H1 (cell line): ENCODE data around the gene CCDC152. TPM values are rescaled to one million over a fixed set of nuclear protein-coding genes. Genes with fewer than 3 reads are reported as not detected.

Experiments used
- CTCF ChIA-PET: fragments of 300-600 bp; sonication (Branson Sonifier 250); formaldehyde crosslinking; loops from one replicate; lab custom pipeline; 2021; ENCODE audit not compliant: partially characterized antibody; lab: Charles Lee
- POLR2A ChIA-PET: fragments of 300-600 bp; sonication (Branson Sonifier 250); formaldehyde crosslinking; loops from one replicate; lab custom pipeline; 2021; ENCODE audit warnings: inconsistent platforms; ENCODE audit not compliant: partially characterized antibody; lab: Charles Lee
- DNase-seq, 2 experiments: peaks; one replicate each; pipeline versions ENCODE4 v3.0.0 to v3.0.0-alpha.2; 2010 to 2022; ENCODE audit warnings: low spot score in 2 of 2, low read depth in 1 of 2, mixed read lengths in 1 of 2
- FAIRE-seq: peaks from 2 replicates; lab custom pipeline; 2011; peaks lifted over from hg19 to GRCh38; lab: Jason Lieb, UNC
- H2AFZ ChIP-seq: 2 replicates; pipeline ENCODE4 v1.8.1; 2012; ENCODE audit warnings: low read length, inconsistent platforms
- H2AK5ac ChIP-seq: 2 replicates; pipeline ENCODE4 v1.6.1; 2013; ENCODE audit warnings: low read depth, low read length
- H2BK120ac ChIP-seq: replicated peaks from 2 replicates; pipeline ENCODE3; 2013; ENCODE audit warnings: low read depth, low read length, inconsistent platforms
- H2BK12ac ChIP-seq: 2 replicates; pipeline ENCODE4 v1.6.1; 2013; ENCODE audit warnings: low read depth, low read length
- H2BK15ac ChIP-seq: 2 replicates; pipeline ENCODE4 v1.6.1; 2013; ENCODE audit warnings: low read length
- H2BK20ac ChIP-seq: 2 replicates; pipeline ENCODE4 v1.6.1; 2013; ENCODE audit warnings: low read length
- H2BK5ac ChIP-seq: 2 replicates; pipeline ENCODE4 v1.6.1; 2013; ENCODE audit warnings: low read depth, low read length
- H3K14ac ChIP-seq: 2 replicates; pipeline ENCODE4 v1.6.1; 2013; ENCODE audit warnings: inconsistent platforms; ENCODE audit not compliant: insufficient read length
- H3K18ac ChIP-seq: 2 replicates; pipeline ENCODE4 v1.6.1; 2013; ENCODE audit warnings: low read length; ENCODE audit errors: extremely low read depth
- H3K23ac ChIP-seq: 2 replicates; pipeline ENCODE4 v1.6.1; 2013; ENCODE audit warnings: inconsistent platforms; ENCODE audit not compliant: insufficient read length
- H3K23me2 ChIP-seq: 2 replicates; pipeline ENCODE4 v1.6.1; 2013; ENCODE audit warnings: low read depth, low read length
- H3K27ac ChIP-seq: 2 replicates; pipeline ENCODE4 v1.6.1; 2011; ENCODE audit warnings: low read depth, low read length, inconsistent platforms
- H3K27me3 ChIP-seq, 4 experiments: replicated peaks in 1 of 4; 1 replicate in 1 of 4; 2 replicates in 3 of 4; pipeline versions ENCODE4 v1.6.1 to v1.8.1; 2011 to 2013; ENCODE audit warnings: low read length in 3 of 4, mild to moderate bottlenecking in 3 of 4, inconsistent platforms in 2 of 4, mixed read lengths in 2 of 4, moderate library complexity in 1 of 4; ENCODE audit not compliant: control insufficient read depth in 3 of 4, insufficient read depth in 3 of 4; ENCODE audit errors: extremely low read depth in 1 of 4
- H3K36me3 ChIP-seq, 4 experiments: 2 replicates each; pipeline versions ENCODE4 v1.6.1 to v1.8.1; 2011 to 2013; ENCODE audit warnings: mild to moderate bottlenecking in 4 of 4, low read length in 3 of 4, moderate library complexity in 2 of 4, control low read depth in 1 of 4, inconsistent platforms in 1 of 4; ENCODE audit not compliant: insufficient read depth in 4 of 4, control insufficient read depth in 2 of 4
- H3K4ac ChIP-seq: replicated peaks from 2 replicates; pipeline ENCODE3; 2013; ENCODE audit warnings: low read length, low read depth, mixed read lengths, inconsistent platforms; ENCODE audit not compliant: insufficient read length
- H3K4me1 ChIP-seq, 4 experiments: replicated peaks in 1 of 4; 1 replicate in 1 of 4; 2 replicates in 3 of 4; pipeline versions ENCODE4 v1.6.1 to v1.8.1; 2011 to 2013; ENCODE audit warnings: low read length in 3 of 4, inconsistent platforms in 2 of 4, mixed read lengths in 1 of 4; ENCODE audit not compliant: insufficient read depth in 4 of 4, control insufficient read depth in 3 of 4
- H3K4me2 ChIP-seq, 2 experiments: 2 replicates each; pipeline versions ENCODE4 v1.6.1 to v1.8.1; 2011 to 2013; ENCODE audit warnings: low read depth in 2 of 2, low read length in 2 of 2, control low read depth in 1 of 2, inconsistent platforms in 1 of 2, mild to moderate bottlenecking in 1 of 2; ENCODE audit not compliant: insufficient read depth in 1 of 2
- H3K4me3 ChIP-seq, 4 experiments: fragments of 200-600, 300-600 bp in 1 of 4; sonication (generic), shearing (Covaris generic), sonication (Bioruptor Twin) in 1 of 4; 2 replicates each; pipeline versions ENCODE4 v1.5.1 to v1.8.1; 2011 to 2016; ENCODE audit warnings: low read length in 4 of 4, low read depth in 3 of 4, control low read depth in 2 of 4, inconsistent platforms in 2 of 4, mild to moderate bottlenecking in 2 of 4, mixed read lengths in 1 of 4, moderate library complexity in 1 of 4; ENCODE audit not compliant: insufficient read depth in 2 of 4; ENCODE audit errors: extremely low read depth in 1 of 4
- H3K56ac ChIP-seq: replicated peaks from 2 replicates; pipeline ENCODE3; 2013; ENCODE audit warnings: low read depth, mild to moderate bottlenecking, mixed read lengths, low read length, inconsistent platforms; ENCODE audit not compliant: insufficient read length
- H3K79me1 ChIP-seq: 2 replicates; pipeline ENCODE4 v1.6.1; 2013; ENCODE audit warnings: low read depth, low read length, control low read depth
- H3K79me2 ChIP-seq, 2 experiments: 2 replicates each; pipeline versions ENCODE4 v1.6.1 to v1.8.1; 2012 to 2013; ENCODE audit warnings: low read length in 2 of 2, mild to moderate bottlenecking in 2 of 2, inconsistent platforms in 1 of 2; ENCODE audit not compliant: insufficient read depth in 2 of 2, control insufficient read depth in 1 of 2
- H3K9ac ChIP-seq, 4 experiments: replicated peaks in 1 of 4; 1 replicate in 1 of 4; 2 replicates in 3 of 4; pipeline versions ENCODE4 v1.6.1 to v1.8.1; 2011 to 2013; ENCODE audit warnings: low read depth in 3 of 4, low read length in 3 of 4, control low read depth in 2 of 4, mild to moderate bottlenecking in 2 of 4, moderate library complexity in 2 of 4, inconsistent platforms in 1 of 4; ENCODE audit errors: extremely low read depth in 1 of 4
- H3K9me3 ChIP-seq, 2 experiments: 2 replicates each; pipeline versions ENCODE4 v1.6.1 to v1.8.1; 2012 to 2013; ENCODE audit warnings: mild to moderate bottlenecking in 2 of 2, moderate library complexity in 2 of 2, control low read depth in 1 of 2, inconsistent platforms in 1 of 2, low read depth in 1 of 2, low read length in 1 of 2, mixed read lengths in 1 of 2; ENCODE audit not compliant: insufficient read depth in 2 of 2
- H4K20me1 ChIP-seq, 2 experiments: replicated peaks in 1 of 2; 2 replicates each; pipeline versions ENCODE3 to v1.8.1; 2011 to 2013; ENCODE audit warnings: inconsistent platforms in 2 of 2, low read length in 2 of 2, mild to moderate bottlenecking in 1 of 2; ENCODE audit not compliant: insufficient read depth in 2 of 2, control insufficient read depth in 1 of 2
- H4K5ac ChIP-seq: 2 replicates; pipeline ENCODE4 v1.6.1; 2013; ENCODE audit warnings: low read length, low read depth, mixed read lengths, inconsistent platforms; ENCODE audit not compliant: insufficient read length
- H4K8ac ChIP-seq: 2 replicates; pipeline ENCODE4 v1.8.0; 2013; ENCODE audit warnings: mild to moderate bottlenecking, moderate library complexity, low read length, inconsistent platforms; ENCODE audit not compliant: insufficient read depth; ENCODE audit errors: extremely low read depth
- H4K91ac ChIP-seq: replicated peaks from 2 replicates; pipeline ENCODE3; 2013; ENCODE audit warnings: low read length, mixed read lengths, inconsistent platforms; ENCODE audit not compliant: insufficient read length
- CBX8 ChIP-seq: fragments of 300-800, 300-1000 bp; sonication (generic); IDR thresholded peaks from 2 replicates; pipeline ENCODE4 v1.7.1; 2016; ENCODE audit warnings: low read depth, low read length, borderline replicate concordance
- RAD21 ChIP-seq, 2 experiments: IDR thresholded peaks in 1 of 2; conservative IDR thresholded peaks in 1 of 2; 2 replicates each; pipeline ENCODE4 v1.6.1; 2011; ENCODE audit warnings: low read depth in 2 of 2, low read length in 2 of 2, improper control_type of control experiment in 1 of 2, inconsistent platforms in 1 of 2, mild to moderate bottlenecking in 1 of 2, moderate library complexity in 1 of 2
- TAF1 ChIP-seq: IDR thresholded peaks from 2 replicates; pipeline ENCODE4 v1.6.1; 2011; ENCODE audit warnings: mild to moderate bottlenecking, low read depth, low read length
- TAF7 ChIP-seq: optimal IDR thresholded peaks from 2 replicates; pipeline ENCODE3; 2011; ENCODE audit warnings: low read depth, mild to moderate bottlenecking, inconsistent platforms, low read length, moderate library complexity, borderline replicate concordance
- TBP ChIP-seq: IDR thresholded peaks from 2 replicates; pipeline ENCODE4 v1.6.1; 2011; ENCODE audit warnings: low read depth, low read length, improper control_type of control experiment
- TCF12 ChIP-seq: IDR thresholded peaks from 2 replicates; pipeline ENCODE4 v1.6.1; 2011; ENCODE audit warnings: low read depth, mild to moderate bottlenecking, low read length
- ZNF274 ChIP-seq: IDR thresholded peaks from 2 replicates; pipeline ENCODE4 v1.7.0; 2012; ENCODE audit warnings: low read length, borderline replicate concordance; ENCODE audit errors: extremely low read depth
- WGBS, 2 experiments: shearing (Covaris generic) in 1 of 2; methylation state at CpG; one replicate each; pipeline versions ENCODE4 v1.1.6 to v1.1.7; 2013 to 2015; ENCODE audit warnings: low lambda C conversion rate in 2 of 2, mixed read lengths in 2 of 2, inconsistent platforms in 1 of 2, low coverage in 1 of 2, missing lambda C conversion rate in 1 of 2; ENCODE audit not compliant: insufficient replicate concordance in 2 of 2, insufficient coverage in 1 of 2, insufficient read length in 1 of 2; ENCODE audit errors: extremely low coverage in 1 of 2, missing lambda C conversion rate in 1 of 2; 5-methylcytosine and 5-hydroxymethylcytosine counted together
- polyA plus RNA-seq, 7 experiments: library from polyadenylated mRNA; depleted of rRNA in 3 of 7; stranded (reverse) in 5 of 7; unstranded in 2 of 7; fragments of >200 nt in 5 of 7; fragments of 200-250 nt in 2 of 7; gene quantifications; 1 replicate in 5 of 7; 2 replicates in 1 of 7; 4 replicates in 1 of 7; pipeline versions ENCODE4 v1.2.1 to v1.2.3, GENCODE V29; 2011 to 2013; ENCODE audit warnings: missing spikeins in 2 of 7, mixed read lengths in 2 of 7
- total RNA-seq: library from RNA; stranded (reverse); fragmentation: NEBNext Ultra II Directional; extraction: Animal tissue kit (Norgen Biotek cat#: 25700); gene quantifications from 2 replicates; pipeline ENCODE4 v1.2.1, GENCODE V29; 2021
- TF ChIP-seq, protein P1 (sequence below), 3 experiments: IDR thresholded peaks; 1 replicate in 2 of 3; 2 replicates in 1 of 3; pipeline versions ENCODE4 v1.5.1 to v1.6.1; 2011; ENCODE audit warnings: low read length in 3 of 3, mild to moderate bottlenecking in 3 of 3, inconsistent platforms in 2 of 3, low read depth in 1 of 3, moderate library complexity in 1 of 3; ENCODE audit not compliant: insufficient read depth in 1 of 3; ENCODE audit errors: control extremely low read depth in 1 of 3
- TF ChIP-seq, protein P2 (sequence below): IDR thresholded peaks from 2 replicates; pipeline ENCODE4 v1.6.1; 2012; ENCODE audit warnings: low read length, inconsistent platforms

Gene CCDC152
- total and polyA plus RNA-seq, 2 of the 8 experiments (the other 6 are each of a cell fraction or from before 2014, with no cell fraction given) = 2.6 to 9.5 TPM

DNA sequence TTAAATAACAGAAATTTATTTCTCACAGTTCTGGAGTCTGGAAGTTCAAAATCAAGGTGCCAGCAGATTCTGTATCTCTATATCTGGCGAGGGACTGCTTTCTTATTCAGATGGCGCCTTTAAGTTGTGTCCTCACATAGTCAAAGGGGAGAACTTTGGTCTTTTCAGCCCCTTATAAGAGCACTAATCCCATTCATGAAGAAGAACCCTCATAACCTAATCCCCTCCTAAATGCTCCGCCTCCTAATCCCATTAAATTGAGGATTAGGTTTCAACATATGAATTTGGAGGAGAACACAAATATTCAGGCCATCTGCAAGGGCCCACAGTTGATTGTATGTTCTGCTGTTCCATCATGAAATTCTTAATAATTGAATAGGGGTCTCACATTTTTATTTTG, 10.8 kb upstream of the CCDC152 start:
- POLR2A ChIA-PET = interaction anchor here (0.6 kb wide), 1 partner anchor 1941 kb away, joined by 4 read pairs; no protein-coding TSS in a partner anchor
- DNase-seq (no peak), FAIRE-seq (no peak)
- Histone ChIP-seq H2BK5ac (no peak overlapping the region), H3K4me3 (no peak overlapping the region), H2AFZ (0 out of 2 replicates have a peak overlapping the region, but pooled peaks have one; percentile 26), H3K79me1 (no peaks in the 10 kb centered on the region), H3K56ac (no peak overlapping the region), H4K5ac (no peak overlapping the region), H3K9me3 (0 out of 4 replicates have a peak, but pooled peaks cover 2 to 4% of the 10 kb centered on the region in 2 experiments), H3K14ac (no peak overlapping the region), H3K4me2 (no peak overlapping the region), H4K91ac (no peak overlapping the region), H4K20me1 (no peaks in the 10 kb centered on the region), H3K27ac (no peak overlapping the region), H2BK20ac (no peak overlapping the region), H2AK5ac (no peak overlapping the region), H3K79me2 (no peaks in the 10 kb centered on the region), H2BK120ac (no peak overlapping the region), H2BK12ac (no peak overlapping the region), H3K36me3 (no peaks in the 10 kb centered on the region), H2BK15ac (no peak overlapping the region), H3K4ac (no peak overlapping the region), H3K4me1 (no peaks in the 10 kb centered on the region), H3K9ac (no peak overlapping the region), H3K23me2 (no peaks in the 10 kb centered on the region; the same call in 1 of the 2 replicates), H3K18ac (no peak overlapping the region), H3K27me3 (no peaks in the 10 kb centered on the region), H4K8ac (no peak overlapping the region), H3K23ac (no peak overlapping the region)
- CTCF ChIA-PET = interaction anchor here (0.6 to 2.2 kb wide), 38 partner anchors 9 to 990 kb away, joined by 3 to 15 read pairs (median 4); partner anchors contain the start of genes CCDC152 and GHR
- WGBS, 2 experiments = 79% methylated on average over 3 of the region's 3 CpGs; no CpG with 5 or more reads in 1 of the 2 experiments
- TF ChIP-seq RAD21 (IDR thresholded peaks at IDR 0.05 in 1 of 2, conservative IDR thresholded peaks at IDR 0.05 in 1 of 2; ENCODE audit: low read depth in 2 of 2, low read length in 2 of 2) (no peak), ZNF274 (no peak), TAF7 (no peak), TAF1 (no peak), CBX8 (no peak), TCF12 (no peak), TBP (no peak)
- TF ChIP-seq, protein P1, sequence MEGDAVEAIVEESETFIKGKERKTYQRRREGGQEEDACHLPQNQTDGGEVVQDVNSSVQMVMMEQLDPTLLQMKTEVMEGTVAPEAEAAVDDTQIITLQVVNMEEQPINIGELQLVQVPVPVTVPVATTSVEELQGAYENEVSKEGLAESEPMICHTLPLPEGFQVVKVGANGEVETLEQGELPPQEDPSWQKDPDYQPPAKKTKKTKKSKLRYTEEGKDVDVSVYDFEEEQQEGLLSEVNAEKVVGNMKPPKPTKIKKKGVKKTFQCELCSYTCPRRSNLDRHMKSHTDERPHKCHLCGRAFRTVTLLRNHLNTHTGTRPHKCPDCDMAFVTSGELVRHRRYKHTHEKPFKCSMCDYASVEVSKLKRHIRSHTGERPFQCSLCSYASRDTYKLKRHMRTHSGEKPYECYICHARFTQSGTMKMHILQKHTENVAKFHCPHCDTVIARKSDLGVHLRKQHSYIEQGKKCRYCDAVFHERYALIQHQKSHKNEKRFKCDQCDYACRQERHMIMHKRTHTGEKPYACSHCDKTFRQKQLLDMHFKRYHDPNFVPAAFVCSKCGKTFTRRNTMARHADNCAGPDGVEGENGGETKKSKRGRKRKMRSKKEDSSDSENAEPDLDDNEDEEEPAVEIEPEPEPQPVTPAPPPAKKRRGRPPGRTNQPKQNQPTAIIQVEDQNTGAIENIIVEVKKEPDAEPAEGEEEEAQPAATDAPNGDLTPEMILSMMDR (IDR thresholded peaks at IDR 0.05; ENCODE audit: control extremely low read depth in 1 of 3, insufficient read depth in 1 of 3, low read depth in 1 of 3, low read length in 3 of 3) = no peak
- TF ChIP-seq, protein P2, sequence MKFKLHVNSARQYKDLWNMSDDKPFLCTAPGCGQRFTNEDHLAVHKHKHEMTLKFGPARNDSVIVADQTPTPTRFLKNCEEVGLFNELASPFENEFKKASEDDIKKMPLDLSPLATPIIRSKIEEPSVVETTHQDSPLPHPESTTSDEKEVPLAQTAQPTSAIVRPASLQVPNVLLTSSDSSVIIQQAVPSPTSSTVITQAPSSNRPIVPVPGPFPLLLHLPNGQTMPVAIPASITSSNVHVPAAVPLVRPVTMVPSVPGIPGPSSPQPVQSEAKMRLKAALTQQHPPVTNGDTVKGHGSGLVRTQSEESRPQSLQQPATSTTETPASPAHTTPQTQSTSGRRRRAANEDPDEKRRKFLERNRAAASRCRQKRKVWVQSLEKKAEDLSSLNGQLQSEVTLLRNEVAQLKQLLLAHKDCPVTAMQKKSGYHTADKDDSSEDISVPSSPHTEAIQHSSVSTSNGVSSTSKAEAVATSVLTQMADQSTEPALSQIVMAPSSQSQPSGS = no peak
